GM23338 (cell line): ENCODE measurements around the gene LATS2. TPM values are rescaled to one million over a fixed set of nuclear protein-coding genes. Genes with fewer than 3 reads are reported as not detected.

Source experiments
- ATAC-seq: fragments of 200-7000 bp; cut with Tn5 transposase; 3 replicates; pipeline ENCODE4 v1.9.1; 2020
- DNase-seq: peaks from one replicate; pipeline ENCODE4 v3.0.0-alpha.2; 2015; ENCODE audit warnings: low spot score
- H2AFZ ChIP-seq: fragments of 200-600 bp; sonication (generic); 2 replicates; pipeline ENCODE4 v1.8.0; 2016; ENCODE audit warnings: antibody characterized with exemption, mild to moderate bottlenecking, moderate library complexity
- H3F3A ChIP-seq: fragments of 200-600 bp; sonication (generic); replicated peaks from 2 replicates; pipeline ENCODE4 v1.8.0; 2017; ENCODE audit warnings: antibody characterized with exemption, mixed run types, low read depth
- H3K27ac ChIP-seq: fragments of 200-600 bp; sonication (generic); 2 replicates; pipeline ENCODE4 v1.6.1; 2016; ENCODE audit warnings: low read depth
- H3K27me3 ChIP-seq: fragments of 200-600 bp; sonication (generic); 2 replicates; pipeline ENCODE4 v1.8.0; 2016; ENCODE audit warnings: mild to moderate bottlenecking, mixed run types, moderate library complexity; ENCODE audit not compliant: insufficient read depth
- H3K36me3 ChIP-seq: fragments of 200-600 bp; sonication (generic); 2 replicates; pipeline ENCODE4 v1.8.0; 2016; ENCODE audit warnings: mild to moderate bottlenecking; ENCODE audit not compliant: insufficient read depth
- H3K4me1 ChIP-seq: fragments of 200-600 bp; sonication (generic); 2 replicates; pipeline ENCODE4 v1.8.0; 2016; ENCODE audit warnings: mild to moderate bottlenecking, moderate library complexity; ENCODE audit not compliant: insufficient read depth
- H3K4me2 ChIP-seq: fragments of 200-600 bp; sonication (generic); 2 replicates; pipeline ENCODE4 v1.7.1; 2017; ENCODE audit warnings: mixed run types
- H3K4me3 ChIP-seq: fragments of 200-600 bp; sonication (generic); 2 replicates; pipeline ENCODE4 v1.6.1; 2016; ENCODE audit warnings: mixed run types
- H3K79me2 ChIP-seq: fragments of 200-600 bp; sonication (generic); replicated peaks from 2 replicates; pipeline ENCODE4 v1.8.0; 2017; ENCODE audit warnings: mild to moderate bottlenecking; ENCODE audit not compliant: insufficient read depth
- H3K9me2 ChIP-seq: fragments of 200-600 bp; sonication (generic); 2 replicates; pipeline ENCODE4 v1.8.0; 2017; ENCODE audit not compliant: insufficient read depth
- H4K20me1 ChIP-seq: fragments of 200-600 bp; sonication (generic); replicated peaks from 2 replicates; pipeline ENCODE4 v1.8.0; 2017; ENCODE audit warnings: mild to moderate bottlenecking; ENCODE audit not compliant: insufficient read depth
- H3K27ac Mint-ChIP-seq: 2 replicates; pipeline ENCODE4 v1.8.0; 2020; ENCODE audit warnings: inconsistent platforms, mild to moderate bottlenecking, moderate library complexity, mixed read lengths
- H3K27me3 Mint-ChIP-seq: 3 replicates; pipeline ENCODE4 v1.8.0; 2022; ENCODE audit warnings: low read depth, mild to moderate bottlenecking, moderate library complexity, mixed read lengths, inconsistent platforms; ENCODE audit not compliant: insufficient read depth, poor library complexity
- H3K36me3 Mint-ChIP-seq: 3 replicates; pipeline ENCODE4 v1.8.0; 2021; ENCODE audit warnings: low read depth, mild to moderate bottlenecking, inconsistent platforms, moderate library complexity, mixed read lengths
- H3K4me1 Mint-ChIP-seq: 3 replicates; pipeline ENCODE4 v1.8.0; 2020; ENCODE audit warnings: mild to moderate bottlenecking, inconsistent platforms, mixed read lengths
- H3K4me3 Mint-ChIP-seq: 3 replicates; pipeline ENCODE4 v1.8.0; 2021; ENCODE audit warnings: moderate library complexity, mild to moderate bottlenecking, inconsistent platforms, mixed read lengths
- H3K9me3 Mint-ChIP-seq: 3 replicates; pipeline ENCODE4 v1.8.0; 2020; ENCODE audit warnings: moderate library complexity, mild to moderate bottlenecking, inconsistent platforms, mixed read lengths
- CREB1 ChIP-seq: fragments of 250-450 bp; sonication (Bioruptor Pico); IDR thresholded peaks from 2 replicates; pipeline ENCODE4 v1.5.0; 2020; ENCODE audit warnings: low read depth, mild to moderate bottlenecking, moderate library complexity
- CTCF ChIP-seq, 2 experiments: fragments of 200-600 bp in 1 of 2; sonication (generic) in 1 of 2; conservative IDR thresholded peaks; 2 replicates each; pipeline versions ENCODE4 v1.5.1 to v1.6.1; 2016 to 2017; ENCODE audit warnings: antibody characterized with exemption in 2 of 2, low read depth in 2 of 2, mild to moderate bottlenecking in 2 of 2, moderate library complexity in 1 of 2
- EZH2 ChIP-seq: fragments of 200-600 bp; sonication (generic); IDR thresholded peaks from one replicate; pipeline ENCODE4 v1.8.0; 2017; ENCODE audit warnings: antibody characterized with exemption, mild to moderate bottlenecking, low read depth; ENCODE audit not compliant: unreplicated experiment
- EZH2phosphoT487 ChIP-seq: fragments of 200-600 bp; sonication (generic); IDR thresholded peaks from one replicate; pipeline ENCODE4 v1.8.1; 2018; ENCODE audit warnings: antibody characterized with exemption; ENCODE audit not compliant: unreplicated experiment
- NANOG ChIP-seq: IDR thresholded peaks from 2 replicates; pipeline ENCODE4 v1.6.1; 2016; ENCODE audit warnings: antibody characterized with exemption, borderline replicate concordance
- POLR2AphosphoS5 ChIP-seq: IDR thresholded peaks from 2 replicates; pipeline ENCODE4 v1.6.1; 2016; ENCODE audit warnings: antibody characterized with exemption, low read depth
- STAT1 ChIP-seq: IDR thresholded peaks from one replicate; pipeline ENCODE4 v1.6.1; 2016; ENCODE audit warnings: antibody characterized with exemption; ENCODE audit not compliant: unreplicated experiment
- ZNF114 ChIP-seq: fragments of 250-450 bp; sonication (Bioruptor Pico); IDR thresholded peaks from 2 replicates; pipeline ENCODE4 v1.5.0; 2020; ENCODE audit warnings: mild to moderate bottlenecking, moderate library complexity
- ZNF462 ChIP-seq: fragments of 250-450 bp; sonication (Bioruptor Pico); IDR thresholded peaks from 2 replicates; pipeline ENCODE4 v1.5.0; 2020; ENCODE audit warnings: mild to moderate bottlenecking, moderate library complexity
- polyA plus RNA-seq: library from polyadenylated mRNA; unstranded; fragments of >200 nt; fragmentation: Nextera tagmentation; extraction: Ambion mirVana; gene quantifications from 2 replicates; pipeline ENCODE4 v1.2.1, GENCODE V29; 2016
- total RNA-seq: library from RNA; depleted of rRNA; stranded (reverse); fragments of >200 nt; shearing (Covaris generic); gene quantifications from 2 replicates; pipeline ENCODE4 v1.2.3, GENCODE V29; 2014
- TF ChIP-seq, protein P1 (sequence below): IDR thresholded peaks from one replicate; pipeline ENCODE4 v1.6.1; 2018; ENCODE audit warnings: antibody characterized with exemption; ENCODE audit not compliant: unreplicated experiment

Gene LATS2
- total and polyA plus RNA-seq, 2 experiments from 2014 or later, result 10.5 to 25.4 TPM

DNA sequence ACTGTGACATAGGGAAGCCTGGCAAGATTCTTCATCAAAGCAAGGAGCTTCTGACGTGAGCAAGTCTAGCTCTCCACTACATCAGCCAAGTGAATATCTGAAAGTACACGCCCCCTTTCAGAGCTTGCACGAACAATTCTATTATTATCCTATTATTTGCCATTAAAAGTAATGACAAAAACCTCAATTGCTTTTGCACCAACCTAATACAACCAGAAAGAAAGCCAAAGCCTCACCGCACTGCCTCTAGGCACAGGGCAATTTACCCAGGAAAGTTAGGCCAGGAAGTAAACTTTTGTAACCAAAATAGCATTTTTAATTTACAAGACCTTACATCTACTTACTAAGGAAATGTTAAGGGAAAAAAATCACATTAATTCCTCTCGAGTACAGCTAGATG lies 41.2 kb downstream of the LATS2 start (continued):
- TF ChIP-seq, protein P1, sequence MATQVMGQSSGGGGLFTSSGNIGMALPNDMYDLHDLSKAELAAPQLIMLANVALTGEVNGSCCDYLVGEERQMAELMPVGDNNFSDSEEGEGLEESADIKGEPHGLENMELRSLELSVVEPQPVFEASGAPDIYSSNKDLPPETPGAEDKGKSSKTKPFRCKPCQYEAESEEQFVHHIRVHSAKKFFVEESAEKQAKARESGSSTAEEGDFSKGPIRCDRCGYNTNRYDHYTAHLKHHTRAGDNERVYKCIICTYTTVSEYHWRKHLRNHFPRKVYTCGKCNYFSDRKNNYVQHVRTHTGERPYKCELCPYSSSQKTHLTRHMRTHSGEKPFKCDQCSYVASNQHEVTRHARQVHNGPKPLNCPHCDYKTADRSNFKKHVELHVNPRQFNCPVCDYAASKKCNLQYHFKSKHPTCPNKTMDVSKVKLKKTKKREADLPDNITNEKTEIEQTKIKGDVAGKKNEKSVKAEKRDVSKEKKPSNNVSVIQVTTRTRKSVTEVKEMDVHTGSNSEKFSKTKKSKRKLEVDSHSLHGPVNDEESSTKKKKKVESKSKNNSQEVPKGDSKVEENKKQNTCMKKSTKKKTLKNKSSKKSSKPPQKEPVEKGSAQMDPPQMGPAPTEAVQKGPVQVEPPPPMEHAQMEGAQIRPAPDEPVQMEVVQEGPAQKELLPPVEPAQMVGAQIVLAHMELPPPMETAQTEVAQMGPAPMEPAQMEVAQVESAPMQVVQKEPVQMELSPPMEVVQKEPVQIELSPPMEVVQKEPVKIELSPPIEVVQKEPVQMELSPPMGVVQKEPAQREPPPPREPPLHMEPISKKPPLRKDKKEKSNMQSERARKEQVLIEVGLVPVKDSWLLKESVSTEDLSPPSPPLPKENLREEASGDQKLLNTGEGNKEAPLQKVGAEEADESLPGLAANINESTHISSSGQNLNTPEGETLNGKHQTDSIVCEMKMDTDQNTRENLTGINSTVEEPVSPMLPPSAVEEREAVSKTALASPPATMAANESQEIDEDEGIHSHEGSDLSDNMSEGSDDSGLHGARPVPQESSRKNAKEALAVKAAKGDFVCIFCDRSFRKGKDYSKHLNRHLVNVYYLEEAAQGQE, result no peak
- no peak for TF ChIP-seq POLR2AphosphoS5

DNA sequence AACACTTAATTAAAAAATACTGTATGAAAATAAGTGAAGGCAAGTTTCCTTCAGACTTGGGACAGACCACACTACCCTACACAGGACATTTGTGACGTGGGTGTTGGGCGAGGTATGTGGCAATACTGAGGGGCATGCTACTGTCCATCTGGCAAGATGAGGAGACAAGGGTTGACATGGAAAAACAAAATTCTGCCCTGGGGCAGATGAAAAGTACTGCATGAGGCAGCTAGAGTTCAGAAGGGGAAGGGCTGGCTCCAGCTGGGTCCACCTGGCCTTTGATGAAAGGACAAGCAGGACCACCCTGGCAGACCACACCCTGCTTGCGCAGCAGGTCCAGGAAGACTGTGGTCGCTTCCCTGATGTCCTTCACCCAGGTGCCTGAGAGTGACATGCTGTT lies 43.2 kb downstream of the LATS2 start:
- no peaks in the 10 kb centered on the region for H3K36me3 ChIP-seq
- H3K4me1 ChIP-seq, result peaks cover 21% of the 10 kb centered on the region
- ATAC-seq (no peak), DNase-seq (no peak)
- H3K27me3 ChIP-seq, result no peaks in the 10 kb centered on the region
- no peaks in the 10 kb centered on the region for H3K36me3 Mint-ChIP-seq
- no peak overlapping the region for H3K4me2 ChIP-seq
- no peak overlapping the region for H3K4me3 ChIP-seq
- H4K20me1 ChIP-seq, result peaks cover 53% of the 10 kb centered on the region
- H3K4me3 Mint-ChIP-seq, result no peak overlapping the region
- no peaks in the 10 kb centered on the region; the same call in 1 of the 2 replicates for H3F3A ChIP-seq
- H3K79me2 ChIP-seq, result peaks cover 99% of the 10 kb centered on the region
- no peak overlapping the region for H3K27ac ChIP-seq
- no peaks in the 10 kb centered on the region for H3K9me2 ChIP-seq
- peaks cover 28% of the 10 kb centered on the region for H3K4me1 Mint-ChIP-seq
- no peaks in the 10 kb centered on the region for H3K9me3 Mint-ChIP-seq
- no peak overlapping the region for H3K27ac Mint-ChIP-seq
- H2AFZ ChIP-seq, result no peak overlapping the region
- H3K27me3 Mint-ChIP-seq, result peaks cover 4% of the 10 kb centered on the region
- TF ChIP-seq CTCF (conservative IDR thresholded peaks at IDR 0.05; ENCODE audit: low read depth in 2 of 2), result no peak
- no peak for TF ChIP-seq EZH2
- no peak for TF ChIP-seq STAT1
- no peak for TF ChIP-seq ZNF114
- no peak for TF ChIP-seq POLR2AphosphoS5
- TF ChIP-seq, protein P1, result no peak
- no peak for TF ChIP-seq EZH2phosphoT487
- TF ChIP-seq NANOG, result no peak
- no peak for TF ChIP-seq CREB1
- no peak for TF ChIP-seq ZNF462 (CRISPR knock-in tag)
